Left ventricle myocardium inferior (tissue), 1 donor: ENCODE data around the gene NDFIP2. TPM values are rescaled to one million over a fixed set of nuclear protein-coding genes. Genes with fewer than 3 reads are reported as not detected.

Experiments used
- DNase-seq: peaks from one replicate; pipeline ENCODE4 v3.0.0-alpha.2; 2020
- H3K27ac ChIP-seq: fragments of 200-600 bp; replicated peaks from 2 replicates; pipeline ENCODE4 v1.8.0; 2021
- H3K27me3 ChIP-seq: fragments of 200-600 bp; 2 replicates; pipeline ENCODE4 v1.8.0; 2021; ENCODE audit warnings: low read depth
- H3K36me3 ChIP-seq: fragments of 200-600 bp; 2 replicates; pipeline ENCODE4 v1.8.0; 2021
- H3K4me1 ChIP-seq: fragments of 200-600 bp; 2 replicates; pipeline ENCODE4 v1.8.0; 2021
- H3K4me3 ChIP-seq: fragments of 200-600 bp; 2 replicates; pipeline ENCODE4 v1.8.0; 2021; ENCODE audit warnings: mild to moderate bottlenecking, moderate library complexity
- H3K9me3 ChIP-seq: fragments of 200-600 bp; replicated peaks from 2 replicates; pipeline ENCODE4 v1.8.0; 2021
- intact Hi-C: fragments of 100-400 bp; cut with micrococcal nuclease; formaldehyde crosslinking; loops from one replicate; pipeline ENCODE4 v1.11.0; 2022
- total RNA-seq: library from RNA; stranded (reverse); fragmentation: NEBNext Ultra II Directional; extraction: Animal tissue kit (Norgen Biotek cat#: 25700); gene quantifications from one replicate; pipeline ENCODE4 v1.2.1, GENCODE V29; 2021
- TF ChIP-seq, protein P1 (sequence below): fragments of 200-600 bp; IDR thresholded peaks from 2 replicates; pipeline ENCODE4 v1.8.0; 2021; ENCODE audit warnings: antibody characterized with exemption, mild to moderate bottlenecking, borderline replicate concordance
- donor health status: DM: no; HTN: yes; CAD: no; lungs with severe emphysema.

Gene NDFIP2
- total RNA-seq, 1 donor from 2014 or later, result 33.1 TPM

DNA sequence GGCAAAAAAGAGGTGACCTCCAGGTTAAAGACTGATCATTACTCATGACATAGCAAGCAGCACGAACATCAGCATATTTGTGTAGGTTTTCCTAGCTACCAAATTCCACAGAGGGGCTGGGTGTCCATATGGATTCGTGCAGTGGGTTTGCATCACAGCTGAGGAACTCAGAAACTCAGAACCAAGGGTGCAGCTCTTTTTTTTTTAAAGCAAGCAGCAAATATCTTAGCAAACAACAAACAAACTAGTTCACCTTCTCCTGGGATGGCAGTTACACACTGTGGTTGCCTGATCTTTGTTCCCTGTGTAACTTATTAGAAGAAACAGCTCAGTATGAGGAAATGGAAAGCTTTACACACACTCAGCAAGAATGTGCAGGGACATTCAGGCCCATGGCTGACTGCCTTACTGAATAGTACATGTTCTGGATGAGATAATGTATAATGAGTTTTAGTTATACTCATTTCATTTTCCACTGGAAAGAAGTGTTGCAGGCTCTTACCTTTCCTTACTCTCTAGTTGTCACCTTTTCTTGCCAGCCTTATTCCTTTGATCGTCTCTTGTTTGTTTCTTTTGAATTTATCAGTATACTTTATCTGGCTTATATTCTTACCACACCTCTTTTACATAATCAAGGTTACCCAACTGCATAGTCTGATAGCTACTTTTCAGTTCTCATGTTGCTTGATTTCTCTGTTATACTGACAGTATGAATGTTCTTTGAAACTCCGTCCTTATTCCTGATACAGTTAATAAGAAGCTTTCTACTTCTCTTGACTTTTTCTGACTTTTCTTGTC, 4.3 kb downstream of the NDFIP2 start:
- Histone ChIP-seq H3K27me3 (no peaks in the 10 kb centered on the region), H3K4me1 (peaks cover 58% of the 10 kb centered on the region), H3K36me3 (no peaks in the 10 kb centered on the region), H3K4me3 (no peak overlapping the region), H3K9me3 (no peaks in the 10 kb centered on the region), H3K27ac (peak overlapping the region; percentile 47)
- no peak for DNase-seq
- TF ChIP-seq, protein P1, sequence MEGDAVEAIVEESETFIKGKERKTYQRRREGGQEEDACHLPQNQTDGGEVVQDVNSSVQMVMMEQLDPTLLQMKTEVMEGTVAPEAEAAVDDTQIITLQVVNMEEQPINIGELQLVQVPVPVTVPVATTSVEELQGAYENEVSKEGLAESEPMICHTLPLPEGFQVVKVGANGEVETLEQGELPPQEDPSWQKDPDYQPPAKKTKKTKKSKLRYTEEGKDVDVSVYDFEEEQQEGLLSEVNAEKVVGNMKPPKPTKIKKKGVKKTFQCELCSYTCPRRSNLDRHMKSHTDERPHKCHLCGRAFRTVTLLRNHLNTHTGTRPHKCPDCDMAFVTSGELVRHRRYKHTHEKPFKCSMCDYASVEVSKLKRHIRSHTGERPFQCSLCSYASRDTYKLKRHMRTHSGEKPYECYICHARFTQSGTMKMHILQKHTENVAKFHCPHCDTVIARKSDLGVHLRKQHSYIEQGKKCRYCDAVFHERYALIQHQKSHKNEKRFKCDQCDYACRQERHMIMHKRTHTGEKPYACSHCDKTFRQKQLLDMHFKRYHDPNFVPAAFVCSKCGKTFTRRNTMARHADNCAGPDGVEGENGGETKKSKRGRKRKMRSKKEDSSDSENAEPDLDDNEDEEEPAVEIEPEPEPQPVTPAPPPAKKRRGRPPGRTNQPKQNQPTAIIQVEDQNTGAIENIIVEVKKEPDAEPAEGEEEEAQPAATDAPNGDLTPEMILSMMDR, result no peak
- intact Hi-C loops, result no loop called here

DNA sequence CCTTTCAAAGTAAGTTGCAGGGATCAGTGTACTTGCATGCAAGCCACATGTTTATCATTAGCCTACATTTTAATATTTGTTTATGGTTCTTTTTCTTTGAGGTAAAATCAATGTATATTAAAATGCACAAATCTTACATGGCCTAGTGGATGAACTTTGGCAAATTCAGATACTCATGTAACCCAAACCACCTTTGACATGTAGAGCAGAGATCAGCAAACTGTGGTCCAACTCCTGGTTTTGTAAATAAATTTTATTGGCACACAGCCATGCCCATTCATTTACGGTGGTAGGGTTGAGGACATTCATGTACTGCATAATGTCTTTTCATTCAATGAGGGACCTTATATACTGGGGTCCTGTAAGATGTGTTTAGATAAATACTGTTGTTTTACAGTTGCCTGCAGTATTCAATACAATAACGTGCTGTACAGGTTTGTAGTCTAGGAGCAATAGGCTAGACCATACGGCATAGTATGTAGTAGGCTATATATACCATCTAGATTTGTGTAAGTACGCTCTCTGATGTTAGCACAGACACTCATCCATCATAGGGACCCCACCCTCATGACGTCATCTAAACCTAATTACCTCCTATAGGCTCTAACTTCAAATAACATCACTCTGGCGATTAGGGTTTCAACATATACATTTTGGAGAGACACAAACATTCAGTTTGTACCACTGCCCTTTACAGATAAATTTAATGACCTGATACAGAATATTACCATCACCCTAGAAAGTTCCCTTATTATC, 5.7 kb downstream of the NDFIP2 start:
- H3K9me3 ChIP-seq, result no peaks in the 10 kb centered on the region
- peaks cover 58% of the 10 kb centered on the region for H3K4me1 ChIP-seq
- no peak for DNase-seq
- no peak overlapping the region for H3K4me3 ChIP-seq
- intact Hi-C loops, result no loop called here
- no peaks in the 10 kb centered on the region for H3K36me3 ChIP-seq
- no peaks in the 10 kb centered on the region for H3K27me3 ChIP-seq
- H3K27ac ChIP-seq, result no peak overlapping the region
- TF ChIP-seq, protein P1, result no peak

DNA sequence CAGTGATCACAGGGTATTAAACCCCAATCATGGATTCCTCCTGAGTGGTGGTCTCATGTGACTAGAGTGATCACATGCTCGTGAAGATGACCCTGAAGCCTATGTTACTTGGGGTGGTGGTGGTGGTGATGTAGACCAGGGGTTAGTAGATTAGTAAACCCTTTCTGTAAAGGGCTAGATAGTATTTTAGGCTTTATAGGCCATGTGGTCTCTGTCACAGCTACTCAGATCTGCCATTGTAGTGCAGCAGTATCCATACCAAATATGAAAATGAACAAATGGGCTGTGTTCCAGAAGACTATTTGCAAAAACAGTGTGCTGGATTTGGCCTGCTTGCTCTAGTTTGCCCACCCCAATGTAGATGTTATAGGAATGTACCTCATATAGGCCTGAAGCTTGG, 9.4 kb downstream of the NDFIP2 start:
- H3K4me1 ChIP-seq, result peaks cover 43% of the 10 kb centered on the region

DNA sequence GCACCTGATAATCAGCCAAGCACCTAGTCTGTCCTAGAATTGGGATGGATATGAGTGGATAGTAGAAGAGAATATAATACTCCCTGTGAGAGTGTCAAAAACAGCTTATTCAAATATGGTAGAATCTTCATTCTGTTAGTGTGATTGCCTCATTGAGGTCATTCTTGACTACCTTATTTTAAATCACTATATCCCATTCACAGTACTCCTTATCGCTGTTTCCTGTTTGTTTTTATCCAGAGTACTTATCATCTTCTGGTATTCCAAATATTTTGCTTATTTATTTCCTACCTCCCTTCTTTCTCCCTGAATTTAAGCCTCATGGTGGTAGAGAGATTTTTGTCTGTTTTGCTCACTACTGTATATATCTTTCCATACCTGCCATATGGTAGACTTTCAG, 9.9 kb downstream of the NDFIP2 start:
- Histone ChIP-seq H3K27ac (no peak overlapping the region), H3K9me3 (no peaks in the 10 kb centered on the region), H3K27me3 (no peaks in the 10 kb centered on the region), H3K4me1 (peaks cover 39% of the 10 kb centered on the region), H3K4me3 (no peak overlapping the region), H3K36me3 (no peaks in the 10 kb centered on the region)
- TF ChIP-seq, protein P1, result no peak
- no peak for DNase-seq
- intact Hi-C loops, result no loop called here

More for the DNA sequence above, 9.4 kb downstream of the NDFIP2 start:
- H3K36me3 ChIP-seq, result no peaks in the 10 kb centered on the region
- no peaks in the 10 kb centered on the region for H3K27me3 ChIP-seq
- no peaks in the 10 kb centered on the region for H3K9me3 ChIP-seq
- TF ChIP-seq, protein P1, result no peak
- DNase-seq, result no peak
- intact Hi-C loops, result no loop called here
- no peak overlapping the region for H3K4me3 ChIP-seq
- no peak overlapping the region for H3K27ac ChIP-seq

DNA sequence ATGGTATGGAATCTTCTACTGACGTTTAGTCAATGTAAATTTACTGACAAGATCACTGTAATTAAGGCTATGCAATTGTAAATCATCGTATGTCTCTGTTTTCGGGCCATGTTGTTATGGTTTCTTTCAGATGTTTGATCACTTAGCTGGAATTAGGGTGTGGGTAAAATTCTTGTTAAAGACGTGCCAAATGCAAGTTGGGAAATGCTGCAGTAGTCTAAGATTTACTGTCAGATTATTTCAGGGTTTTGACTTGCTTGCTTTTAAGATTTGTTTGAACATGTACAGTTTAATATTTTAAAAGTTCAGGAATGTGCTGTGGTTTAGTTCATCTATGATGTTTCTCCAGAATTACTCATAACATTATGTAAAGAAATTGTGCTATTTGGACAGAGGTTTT, 10.8 kb downstream of the NDFIP2 start:
- intact Hi-C loops, result no loop called here

More for the DNA sequence above, 10.8 kb downstream of the NDFIP2 start:
- no peaks in the 10 kb centered on the region for H3K27me3 ChIP-seq
- H3K27ac ChIP-seq, result no peak overlapping the region
- H3K36me3 ChIP-seq, result no peaks in the 10 kb centered on the region
- H3K4me1 ChIP-seq, result peaks cover 39% of the 10 kb centered on the region
- TF ChIP-seq, protein P1, result no peak
- DNase-seq, result no peak
- no peak overlapping the region for H3K4me3 ChIP-seq
- no peaks in the 10 kb centered on the region for H3K9me3 ChIP-seq
